Ureter (tissue), 1 donor: ENCODE data around the gene PCSK9. TPM values are rescaled to one million over a fixed set of nuclear protein-coding genes. Genes with fewer than 3 reads are reported as not detected.
"Not testable (repeated sequence)": the region's sequence is repeated elsewhere in the genome, so short reads cannot be mapped to it uniquely, and the experiment has no call there.

Source experiments
- DNase-seq: peaks from one replicate; pipeline ENCODE4 v3.0.0-alpha.2; 2020; ENCODE audit warnings: low spot score
- total RNA-seq: library from RNA; stranded (reverse); gene quantifications from one replicate; pipeline ENCODE4 v1.2.4, GENCODE V29; 2023
- donor health status: DM: yes; HTN: yes; CAD: no.

The PCSK9 gene
- total RNA-seq, 1 donor from 2014 or later, result 0.16 TPM

- DNase-seq, result no peak
Measured at GRCh38 chr1:55010194-55010886, 29.0 kb upstream of the PCSK9 start.

GRCh38 chr1:55010887-55011217 is 28.5 kb upstream of the PCSK9 start:
- DNase-seq, result no peak

GRCh38 chr1:55012661-55013060 is 26.7 kb upstream of the PCSK9 start:
- DNase-seq, result no peak

- DNase-seq, result no peak
Measured at GRCh38 chr1:55015123-55015522, 24.2 kb upstream of the PCSK9 start.

- no peak for DNase-seq
Measured at GRCh38 chr1:55015731-55016620, 23.4 kb upstream of the PCSK9 start.

GRCh38 chr1:55018395-55018794 is 21.0 kb upstream of the PCSK9 start:
- no peak for DNase-seq

- DNase-seq, result peak; percentile 85
Measured at GRCh38 chr1:55021942-55022546, 17.3 kb upstream of the PCSK9 start.

GRCh38 chr1:55024163-55024562 is 15.2 kb upstream of the PCSK9 start:
- not testable (repeated sequence) for DNase-seq

GRCh38 chr1:55026682-55027081 is 12.7 kb upstream of the PCSK9 start:
- DNase-seq, result not testable (repeated sequence)

- not testable (repeated sequence) for DNase-seq
Measured at GRCh38 chr1:55031098-55031497, 8.2 kb upstream of the PCSK9 start.

- no peak for DNase-seq
Measured at GRCh38 chr1:55033265-55033614, 6.1 kb upstream of the PCSK9 start.

GRCh38 chr1:55034476-55035133 is 4.7 kb upstream of the PCSK9 start:
- DNase-seq, result no peak

- DNase-seq, result no peak
Measured at GRCh38 chr1:55035904-55036303, 3.4 kb upstream of the PCSK9 start.

GRCh38 chr1:55037733-55038551 is 1.4 kb upstream of the PCSK9 start:
- DNase-seq, result no peak

GRCh38 chr1:55038552-55038838 is 853 bp upstream of the PCSK9 start:
- no peak for DNase-seq

- DNase-seq, result no peak
Measured at GRCh38 chr1:55038974-55039341, 390 bp upstream of the PCSK9 start.

GRCh38 chr1:55040083-55040932 is 960 bp downstream of the PCSK9 start:
- DNase-seq, result no peak

- DNase-seq, result no peak
Measured at GRCh38 chr1:55040933-55041494, 1.7 kb downstream of the PCSK9 start.

- DNase-seq, result no peak
Measured at GRCh38 chr1:55041613-55042012, 2.3 kb downstream of the PCSK9 start.

GRCh38 chr1:55043011-55043410 is 3.7 kb downstream of the PCSK9 start:
- no peak for DNase-seq
